IMR-90 (cell line): ENCODE results near the gene CFAP58. TPM values are rescaled to one million over a fixed set of nuclear protein-coding genes. Genes with fewer than 3 reads are reported as not detected.

ENCODE experiments used
- ATAC-seq: fragments of 200-7000 bp; cut with Tn5 transposase; 2 replicates; pipeline ENCODE4 v1.9.1; 2020; ENCODE audit warnings: low read depth, mild to moderate bottlenecking, moderate library complexity
- BruUV-seq: library from RNA; stranded (reverse); fragments of 400-500 nt; replicated peaks from 2 replicates; lab custom pipeline; 2021; lab: Mats Ljungman, UMichigan
- CTCF ChIA-PET: fragments of 300-600 bp; formaldehyde crosslinking; extraction: SDS; loops from one replicate; lab custom pipeline; 2021; ENCODE audit warnings: antibody characterized with exemption; lab: Yijun Ruan, JAX
- POLR2A ChIA-PET: fragments of 300-600 bp; sonication (Branson Sonifier 250); formaldehyde crosslinking; loops from one replicate; lab custom pipeline; 2022; ENCODE audit warnings: antibody characterized with exemption; ENCODE audit not compliant: unreplicated experiment; lab: Charles Lee
- DNase-seq: peaks from one replicate; pipeline ENCODE4 v3.0.0; 2013
- H2AFZ ChIP-seq: replicated peaks from 2 replicates; pipeline ENCODE3; 2013; ENCODE audit warnings: low read length, mild to moderate bottlenecking; ENCODE audit not compliant: poor library complexity
- H2AK5ac ChIP-seq: 2 replicates; pipeline ENCODE4 v1.6.1; 2013; ENCODE audit warnings: low read depth, low read length, inconsistent platforms
- H2AK9ac ChIP-seq: replicated peaks from 2 replicates; pipeline ENCODE3; 2013; ENCODE audit warnings: mild to moderate bottlenecking, low read depth, low read length, moderate library complexity; ENCODE audit not compliant: poor library complexity
- H2BK120ac ChIP-seq: 2 replicates; pipeline ENCODE4 v1.6.1; 2013; ENCODE audit warnings: low read depth, low read length, inconsistent platforms
- H2BK15ac ChIP-seq: 3 replicates; pipeline ENCODE4 v1.6.1; 2013; ENCODE audit warnings: low read depth, low read length, inconsistent platforms
- H2BK20ac ChIP-seq: 2 replicates; pipeline ENCODE4 v1.6.1; 2013; ENCODE audit warnings: low read depth, mild to moderate bottlenecking, inconsistent platforms, low read length, moderate library complexity
- H2BK5ac ChIP-seq: 2 replicates; pipeline ENCODE4 v1.6.1; 2013; ENCODE audit warnings: mild to moderate bottlenecking, low read depth, low read length, inconsistent platforms; ENCODE audit not compliant: poor library complexity, severe bottlenecking
- H3K14ac ChIP-seq: replicated peaks from 2 replicates; pipeline ENCODE4 v1.6.1; 2013; ENCODE audit warnings: low read depth, low read length, inconsistent platforms
- H3K18ac ChIP-seq: 2 replicates; pipeline ENCODE4 v1.6.1; 2013; ENCODE audit warnings: low read depth, low read length, control low read depth
- H3K23ac ChIP-seq: 2 replicates; pipeline ENCODE4 v1.6.1; 2013; ENCODE audit warnings: low read depth, low read length, inconsistent platforms
- H3K27ac ChIP-seq: 2 replicates; pipeline ENCODE4 v1.5.1; 2013; ENCODE audit warnings: mild to moderate bottlenecking, control low read depth, low read length; ENCODE audit not compliant: insufficient read depth
- H3K27me3 ChIP-seq: 2 replicates; pipeline ENCODE4 v1.6.1; 2013; ENCODE audit warnings: low read length; ENCODE audit not compliant: control insufficient read depth, insufficient read depth
- H3K36me3 ChIP-seq: 2 replicates; pipeline ENCODE4 v1.6.1; 2013; ENCODE audit warnings: low read length, mixed read lengths; ENCODE audit not compliant: control insufficient read depth, insufficient read depth
- H3K4ac ChIP-seq: 2 replicates; pipeline ENCODE4 v1.6.1; 2013; ENCODE audit warnings: low read depth, low read length, inconsistent platforms
- H3K4me1 ChIP-seq: 2 replicates; pipeline ENCODE4 v1.6.1; 2013; ENCODE audit warnings: low read length, mixed read lengths; ENCODE audit not compliant: control insufficient read depth, insufficient read depth
- H3K4me2 ChIP-seq: 2 replicates; pipeline ENCODE4 v1.6.1; 2013; ENCODE audit warnings: low read depth, mild to moderate bottlenecking, control low read depth, low read length, moderate library complexity
- H3K4me3 ChIP-seq: 2 replicates; pipeline ENCODE4 v1.5.1; 2013; ENCODE audit warnings: low read depth, mild to moderate bottlenecking, control low read depth, low read length, moderate library complexity; ENCODE audit not compliant: insufficient read depth
- H3K56ac ChIP-seq: 2 replicates; pipeline ENCODE4 v1.6.1; 2013; ENCODE audit warnings: low read length, inconsistent platforms; ENCODE audit not compliant: insufficient read depth; ENCODE audit errors: extremely low read depth
- H3K79me1 ChIP-seq, 2 experiments: 2 replicates each; pipeline ENCODE4 v1.6.1; 2013; ENCODE audit warnings: low read length in 2 of 2, inconsistent platforms in 1 of 2, low read depth in 1 of 2
- H3K9ac ChIP-seq: 2 replicates; pipeline ENCODE4 v1.6.1; 2013; ENCODE audit warnings: low read depth, low read length, control low read depth
- H3K9me1 ChIP-seq: 2 replicates; pipeline ENCODE4 v1.6.1; 2013; ENCODE audit warnings: low read length, inconsistent platforms; ENCODE audit not compliant: insufficient read depth
- H3K9me3 ChIP-seq: 2 replicates; pipeline ENCODE4 v1.6.1; 2013; ENCODE audit warnings: low read length; ENCODE audit not compliant: control insufficient read depth, insufficient read depth
- H4K20me1 ChIP-seq: 2 replicates; pipeline ENCODE4 v1.6.1; 2013; ENCODE audit warnings: low read length, inconsistent platforms; ENCODE audit not compliant: insufficient read depth
- H4K5ac ChIP-seq: 2 replicates; pipeline ENCODE4 v1.6.1; 2013; ENCODE audit warnings: mild to moderate bottlenecking, low read depth, low read length, control low read depth
- H4K8ac ChIP-seq, 2 experiments: 2 replicates each; pipeline ENCODE4 v1.6.1; 2013; ENCODE audit warnings: low read depth in 2 of 2, low read length in 2 of 2, control low read depth in 1 of 2, inconsistent platforms in 1 of 2
- H4K91ac ChIP-seq: 2 replicates; pipeline ENCODE4 v1.6.1; 2013; ENCODE audit warnings: low read depth, low read length, inconsistent platforms; ENCODE audit not compliant: insufficient read depth
- BHLHE40 ChIP-seq: fragments of 150-350 bp; IDR thresholded peaks from 2 replicates; pipeline ENCODE4 v1.6.1; 2016; ENCODE audit warnings: mild to moderate bottlenecking, low read depth, low read length
- CHD1 ChIP-seq: IDR thresholded peaks from 2 replicates; pipeline ENCODE4 v1.6.1; 2012; ENCODE audit warnings: low read depth, low read length, improper control_type of control experiment
- ELK1 ChIP-seq: fragments of 150-350 bp; IDR thresholded peaks from 2 replicates; pipeline ENCODE4 v1.6.1; 2016; ENCODE audit warnings: low read depth, mild to moderate bottlenecking, low read length, moderate library complexity, borderline replicate concordance
- FOS ChIP-seq: fragments of 150-350 bp; IDR thresholded peaks from 2 replicates; pipeline ENCODE4 v1.6.1; 2016; ENCODE audit warnings: low read depth, low read length
- MAFK ChIP-seq: IDR thresholded peaks from 2 replicates; pipeline ENCODE4 v1.6.1; 2012; ENCODE audit warnings: low read depth, low read length, improper control_type of control experiment
- MAZ ChIP-seq: IDR thresholded peaks from 2 replicates; pipeline ENCODE4 v1.6.1; 2012; ENCODE audit warnings: low read depth, mild to moderate bottlenecking, low read length, improper control_type of control experiment, moderate library complexity, borderline replicate concordance
- NFE2L2 ChIP-seq: fragments of 150-350 bp; IDR thresholded peaks from 2 replicates; pipeline ENCODE4 v1.6.1; 2016; ENCODE audit warnings: low read depth, mild to moderate bottlenecking, low read length
- POLR2A ChIP-seq: IDR thresholded peaks from 2 replicates; pipeline ENCODE4 v1.6.1; 2012; ENCODE audit warnings: mild to moderate bottlenecking, low read depth, low read length
- RCOR1 ChIP-seq: IDR thresholded peaks from 2 replicates; pipeline ENCODE4 v1.6.1; 2012; ENCODE audit warnings: mild to moderate bottlenecking, low read length, improper control_type of control experiment; ENCODE audit not compliant: insufficient replicate concordance
- RFX5 ChIP-seq: IDR thresholded peaks from 2 replicates; pipeline ENCODE4 v1.8.0; 2012; ENCODE audit warnings: low read depth, mild to moderate bottlenecking, low read length, moderate library complexity
- SMC3 ChIP-seq: fragments of 150-350 bp; IDR thresholded peaks from 2 replicates; pipeline ENCODE4 v1.6.1; 2016; ENCODE audit warnings: low read depth, mild to moderate bottlenecking, antibody characterized with exemption, low read length, moderate library complexity
- USF2 ChIP-seq: fragments of 150-350 bp; IDR thresholded peaks from 2 replicates; pipeline ENCODE4 v1.6.1; 2017; ENCODE audit warnings: mild to moderate bottlenecking, antibody characterized with exemption, low read length, low read depth
- WGBS, 2 experiments: methylation state at CpG; one replicate each; pipeline versions ENCODE4 v1.1.5 to v1.1.7; 2013; ENCODE audit warnings: missing lambda C conversion rate in 2 of 2; ENCODE audit not compliant: insufficient read length in 1 of 2; ENCODE audit errors: extremely low coverage in 2 of 2; 5-methylcytosine and 5-hydroxymethylcytosine counted together
- dilution Hi-C: fragments of 300-500 bp; cut with HindIII; formaldehyde crosslinking; loops from one replicate; pipeline ENCODE4 v1.14.3; 2018; ENCODE audit warnings: low sequenced_read_pairs; ENCODE audit not compliant: unreplicated experiment
- in situ Hi-C: fragments of 300-500 bp; cut with MboI; formaldehyde crosslinking; loops from 3 replicates; pipeline ENCODE4 v1.14.3; 2019; ENCODE audit warnings: low sequenced_read_pairs, inconsistent platforms, mixed read lengths
- intact Hi-C: fragments of 100-400 bp; cut with micrococcal nuclease; formaldehyde crosslinking; loops from 2 replicates; pipeline ENCODE4 v1.10.0; 2022
- polyA plus RNA-seq, 3 experiments: library from polyadenylated mRNA; depleted of rRNA; stranded (reverse); fragments of >200 nt; gene quantifications; 2 replicates each; pipeline ENCODE4 v1.2.3, GENCODE V29; 2012; ENCODE audit warnings: low replicate concordance in 1 of 3
- total RNA-seq: library from RNA; depleted of rRNA; stranded (reverse); fragments of >200 nt; gene quantifications from 2 replicates; pipeline ENCODE4 v1.2.3, GENCODE V29; 2012
- TF ChIP-seq, protein P1 (sequence below): conservative IDR thresholded peaks from 2 replicates; pipeline ENCODE4 v1.5.1; 2012; ENCODE audit warnings: mild to moderate bottlenecking, low read depth, low read length, improper control_type of control experiment

CFAP58 gene
- total and polyA plus RNA-seq, 2 of the 4 experiments (the other 2 are of a cell fraction) = 0.36 to 0.72 TPM

DNA sequence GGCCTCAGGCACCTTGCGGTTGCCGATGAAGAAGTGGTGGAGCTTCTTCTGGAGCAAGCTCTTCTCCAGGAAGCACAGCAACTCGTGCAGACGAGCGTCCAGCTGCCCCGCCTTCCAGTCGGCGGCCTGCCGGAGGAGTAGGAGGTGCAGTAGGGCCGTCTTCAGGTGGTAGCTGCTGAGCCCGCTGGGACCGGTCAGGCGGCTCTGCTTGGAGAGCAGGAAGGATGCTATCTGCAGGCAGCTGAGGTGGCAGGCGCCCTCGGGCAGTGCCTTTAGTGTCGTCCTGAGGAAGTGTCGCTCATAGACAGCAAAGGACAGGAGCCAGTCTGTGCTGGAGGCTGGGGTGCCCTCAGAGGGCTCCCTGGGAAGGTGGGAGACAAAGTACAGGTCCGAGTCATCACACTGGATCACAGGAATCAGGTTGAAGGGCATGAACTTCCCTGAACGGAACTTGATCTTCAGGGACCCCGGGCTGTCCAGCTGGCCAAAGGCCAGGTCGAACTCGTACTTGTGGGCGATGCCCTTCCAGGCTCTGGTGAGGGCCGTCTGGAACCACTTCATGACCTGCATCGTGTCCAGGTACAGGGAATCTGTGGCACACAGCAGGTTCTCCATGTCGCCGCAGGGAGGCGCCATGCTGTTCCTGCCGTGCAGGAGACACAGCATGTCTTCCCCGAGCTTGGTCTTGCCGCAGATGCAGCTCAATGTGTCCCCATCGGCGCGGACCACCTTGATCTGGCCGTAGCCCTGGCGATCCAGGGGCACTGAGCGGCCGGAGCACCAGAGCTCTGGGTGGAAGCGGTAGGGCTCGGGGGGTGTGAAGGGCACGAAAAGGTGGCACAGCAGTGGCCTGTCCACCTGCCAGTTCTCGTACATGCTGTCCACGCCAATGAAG lies 38.8 kb upstream of the CFAP58 start:
- ATAC-seq (no peak), DNase-seq (no peak)
- ChIA-PET POLR2A (interaction anchor here (0.5 kb wide), 1 partner anchor 32 kb away, joined by 13 read pairs; no protein-coding TSS in a partner anchor), CTCF (interaction anchor here (1.1 kb wide), 1 partner anchor 16 kb away, joined by 3 read pairs; no protein-coding TSS in a partner anchor)
- H2AFZ ChIP-seq = no peak overlapping the region
- H3K4me1 ChIP-seq = peaks cover 41% of the 10 kb centered on the region
- H2BK20ac ChIP-seq = no peak overlapping the region
- H3K4ac ChIP-seq = no peak overlapping the region
- H4K20me1 ChIP-seq = peaks cover 86% of the 10 kb centered on the region
- H3K27ac ChIP-seq = no peak overlapping the region
- no peak for TF ChIP-seq ELK1
- no peak for TF ChIP-seq POLR2A
- no peak for TF ChIP-seq RFX5
- no peak for TF ChIP-seq MAZ
- TF ChIP-seq FOS = no peak
- no peak for TF ChIP-seq NFE2L2
- TF ChIP-seq MAFK = no peak
- no peak for TF ChIP-seq USF2
- no peak for TF ChIP-seq CHD1
- no peak for TF ChIP-seq BHLHE40
- no peak for TF ChIP-seq RCOR1
- TF ChIP-seq SMC3 = no peak
- TF ChIP-seq, protein P1, sequence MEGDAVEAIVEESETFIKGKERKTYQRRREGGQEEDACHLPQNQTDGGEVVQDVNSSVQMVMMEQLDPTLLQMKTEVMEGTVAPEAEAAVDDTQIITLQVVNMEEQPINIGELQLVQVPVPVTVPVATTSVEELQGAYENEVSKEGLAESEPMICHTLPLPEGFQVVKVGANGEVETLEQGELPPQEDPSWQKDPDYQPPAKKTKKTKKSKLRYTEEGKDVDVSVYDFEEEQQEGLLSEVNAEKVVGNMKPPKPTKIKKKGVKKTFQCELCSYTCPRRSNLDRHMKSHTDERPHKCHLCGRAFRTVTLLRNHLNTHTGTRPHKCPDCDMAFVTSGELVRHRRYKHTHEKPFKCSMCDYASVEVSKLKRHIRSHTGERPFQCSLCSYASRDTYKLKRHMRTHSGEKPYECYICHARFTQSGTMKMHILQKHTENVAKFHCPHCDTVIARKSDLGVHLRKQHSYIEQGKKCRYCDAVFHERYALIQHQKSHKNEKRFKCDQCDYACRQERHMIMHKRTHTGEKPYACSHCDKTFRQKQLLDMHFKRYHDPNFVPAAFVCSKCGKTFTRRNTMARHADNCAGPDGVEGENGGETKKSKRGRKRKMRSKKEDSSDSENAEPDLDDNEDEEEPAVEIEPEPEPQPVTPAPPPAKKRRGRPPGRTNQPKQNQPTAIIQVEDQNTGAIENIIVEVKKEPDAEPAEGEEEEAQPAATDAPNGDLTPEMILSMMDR = no peak
- no peak overlapping the region for H2BK15ac ChIP-seq
- H3K56ac ChIP-seq = no peak overlapping the region
- H3K4me3 ChIP-seq = no peak overlapping the region
- H3K27me3 ChIP-seq = no peaks in the 10 kb centered on the region
- peaks cover 30 to 96% of the 10 kb centered on the region in 2 experiments for H3K79me1 ChIP-seq
- no peak overlapping the region for H2BK5ac ChIP-seq
- peaks cover 59% of the 10 kb centered on the region for H3K9me1 ChIP-seq
- H4K5ac ChIP-seq = no peak overlapping the region
- H4K8ac ChIP-seq = no peak overlapping the region
- no peak overlapping the region for H3K23ac ChIP-seq
- intact Hi-C loops (no loop called here), dilution Hi-C loops (no loop called here), in situ Hi-C loops (no loop called here)
- H3K9ac ChIP-seq = no peak overlapping the region
- H2BK120ac ChIP-seq = no peak overlapping the region
- no peak overlapping the region for H4K91ac ChIP-seq
- no peak overlapping the region for H3K18ac ChIP-seq
- no peak overlapping the region for H3K14ac ChIP-seq
- no TSS peak for BruUV-seq
- peak overlapping the region; percentile 39 for H2AK9ac ChIP-seq
- 95% methylated on average over 34 of the region's 43 CpGs; no CpG with 5 or more reads in 1 of the 2 experiments for WGBS, 2 experiments
- no peak overlapping the region for H2AK5ac ChIP-seq
- H3K36me3 ChIP-seq = peaks cover 48% of the 10 kb centered on the region
- H3K9me3 ChIP-seq = no peaks in the 10 kb centered on the region
- H3K4me2 ChIP-seq = no peak overlapping the region
